Measurements from ENCODE around the gene SMYD3. TPM values are rescaled to one million over a fixed set of nuclear protein-coding genes. Genes with fewer than 3 reads are reported as not detected.

The SMYD3 gene
- total and polyA plus RNA-seq, 2 of the 4 experiments (the other 2 are of a cell fraction) = 26.5 to 37.6 TPM

- H4K20me1 ChIP-seq (ENCODE audit: insufficient read depth, low read length) = no peaks in the 10 kb centered on the region
- no peak overlapping the region for H3K14ac ChIP-seq (replicated peaks; ENCODE audit: low read depth, low read length)
- no peaks in the 10 kb centered on the region for H3K79me1 ChIP-seq (ENCODE audit: low read depth in 1 of 2, low read length in 2 of 2)
- TF ChIP-seq SMC3 (IDR thresholded peaks at IDR 0.05; ENCODE audit: low read depth, low read length) (no peak), MXI1 (IDR thresholded peaks at IDR 0.05; ENCODE audit: borderline replicate concordance, low read depth, low read length) (no peak), FOS (IDR thresholded peaks at IDR 0.05; ENCODE audit: low read depth, low read length) (no peak), CHD1 (IDR thresholded peaks at IDR 0.05; ENCODE audit: low read depth, low read length) (no peak), BHLHE40 (IDR thresholded peaks at IDR 0.05; ENCODE audit: low read depth, low read length) (no peak), MAFK (IDR thresholded peaks at IDR 0.05; ENCODE audit: low read depth, low read length) (no peak), MAZ (IDR thresholded peaks at IDR 0.05; ENCODE audit: borderline replicate concordance, low read depth, low read length) (no peak), RFX5 (IDR thresholded peaks at IDR 0.05; ENCODE audit: low read depth, low read length) (no peak), RAD21 (IDR thresholded peaks at IDR 0.05; ENCODE audit: low read length) (no peak), CEBPB (IDR thresholded peaks at IDR 0.05; ENCODE audit: low read depth, low read length) (no peak), POLR2A (IDR thresholded peaks at IDR 0.05; ENCODE audit: low read depth, low read length) (no peak), CTCF (conservative IDR thresholded peaks at IDR 0.05; ENCODE audit: low read depth, low read length) (no peak), USF2 (IDR thresholded peaks at IDR 0.05; ENCODE audit: low read depth, low read length) (no peak), NFE2L2 (IDR thresholded peaks at IDR 0.05; ENCODE audit: low read depth, low read length) (no peak), ELK1 (IDR thresholded peaks at IDR 0.05; ENCODE audit: borderline replicate concordance, low read depth, low read length) (no peak), RCOR1 (IDR thresholded peaks at IDR 0.05; ENCODE audit: insufficient replicate concordance, low read length) (no peak)
- H3K23ac ChIP-seq (ENCODE audit: low read depth, low read length) = no peak overlapping the region
- H2BK5ac ChIP-seq (ENCODE audit: low read depth, low read length, poor library complexity, severe bottlenecking) = no peak overlapping the region
- no peak overlapping the region for H2BK15ac ChIP-seq (ENCODE audit: low read depth, low read length)
- H3K18ac ChIP-seq (ENCODE audit: low read depth, low read length) = no peak overlapping the region
- no peak overlapping the region for H2AK9ac ChIP-seq (replicated peaks; ENCODE audit: low read depth, low read length, poor library complexity)
- H4K8ac ChIP-seq (ENCODE audit: low read depth in 2 of 2, low read length in 2 of 2) = no peak overlapping the region
- no peaks in the 10 kb centered on the region for H3K4me1 ChIP-seq (ENCODE audit: control insufficient read depth, insufficient read depth, low read length)
- no peak overlapping the region for H4K5ac ChIP-seq (ENCODE audit: low read depth, low read length)
- BruUV-seq (replicated peaks) = no TSS peak
- CTCF ChIA-PET = no interaction called here
- H3K9me1 ChIP-seq (ENCODE audit: insufficient read depth, low read length) = no peaks in the 10 kb centered on the region
- no CpG with 5 or more reads among the region's 6 CpGs for WGBS, 2 experiments (ENCODE audit: extremely low coverage in 2 of 2, insufficient read length in 1 of 2)
- ATAC-seq (ENCODE audit: low read depth) (no peak), DNase-seq (no peak)
- H2BK120ac ChIP-seq (ENCODE audit: low read depth, low read length) = no peak overlapping the region
- H3K9ac ChIP-seq (ENCODE audit: low read depth, low read length) = no peak overlapping the region
- in situ Hi-C loops (cut with MboI; ENCODE audit: low sequenced_read_pairs) (no loop called here), intact Hi-C loops (cut with micrococcal nuclease) (no loop called here), dilution Hi-C loops (cut with HindIII; ENCODE audit: low sequenced_read_pairs, unreplicated experiment) (no loop called here)
- H4K91ac ChIP-seq (ENCODE audit: insufficient read depth, low read depth, low read length) = no peak overlapping the region
- POLR2A ChIA-PET (ENCODE audit: unreplicated experiment) = no interaction called here
- H3K4ac ChIP-seq (ENCODE audit: low read depth, low read length) = no peak overlapping the region
- no peak overlapping the region for H3K4me2 ChIP-seq (ENCODE audit: low read depth, low read length)
- no peak overlapping the region for H2AK5ac ChIP-seq (ENCODE audit: low read depth, low read length)
- no peaks in the 10 kb centered on the region for H3K9me3 ChIP-seq (ENCODE audit: control insufficient read depth, insufficient read depth, low read length)
- no peak overlapping the region for H2AFZ ChIP-seq (replicated peaks; ENCODE audit: low read length, poor library complexity)
- no peak overlapping the region for H3K4me3 ChIP-seq (ENCODE audit: insufficient read depth, low read depth, low read length)
- no peak overlapping the region for H3K56ac ChIP-seq (ENCODE audit: extremely low read depth, insufficient read depth, low read length)
- H2BK20ac ChIP-seq (ENCODE audit: low read depth, low read length) = no peak overlapping the region
- no peaks in the 10 kb centered on the region for H3K27me3 ChIP-seq (ENCODE audit: control insufficient read depth, insufficient read depth, low read length)
- no peak overlapping the region for H3K27ac ChIP-seq (ENCODE audit: insufficient read depth, low read length)
- no peaks in the 10 kb centered on the region for H3K36me3 ChIP-seq (ENCODE audit: control insufficient read depth, insufficient read depth, low read length)
Measured at GRCh38 chr1:246020211-246020954, 486.7 kb downstream of the SMYD3 start.
